Epithelial cell of proximal tubule (primary cell): ENCODE measurements around the gene OLFM4. TPM values are rescaled to one million over a fixed set of nuclear protein-coding genes. Genes with fewer than 3 reads are reported as not detected.

Source experiments
- DNase-seq: peaks from one replicate; pipeline ENCODE4 v3.0.0-alpha.2; 2011; ENCODE audit warnings: low read depth
- H3K4me3 ChIP-seq: 2 replicates; pipeline ENCODE4 v1.5.1; 2011; ENCODE audit warnings: low read depth, mild to moderate bottlenecking, low read length
- total RNA-seq: library from RNA; depleted of rRNA; stranded (reverse); fragments of >200 nt; gene quantifications from 2 replicates; pipeline ENCODE4 v1.2.3, GENCODE V29; 2015
- TF ChIP-seq, protein P1 (sequence below): conservative IDR thresholded peaks from 2 replicates; pipeline ENCODE4 v1.5.1; 2012; ENCODE audit warnings: low read depth, mild to moderate bottlenecking, low read length

The OLFM4 gene
- total RNA-seq, 1 donor from 2014 or later, result not detected

DNA sequence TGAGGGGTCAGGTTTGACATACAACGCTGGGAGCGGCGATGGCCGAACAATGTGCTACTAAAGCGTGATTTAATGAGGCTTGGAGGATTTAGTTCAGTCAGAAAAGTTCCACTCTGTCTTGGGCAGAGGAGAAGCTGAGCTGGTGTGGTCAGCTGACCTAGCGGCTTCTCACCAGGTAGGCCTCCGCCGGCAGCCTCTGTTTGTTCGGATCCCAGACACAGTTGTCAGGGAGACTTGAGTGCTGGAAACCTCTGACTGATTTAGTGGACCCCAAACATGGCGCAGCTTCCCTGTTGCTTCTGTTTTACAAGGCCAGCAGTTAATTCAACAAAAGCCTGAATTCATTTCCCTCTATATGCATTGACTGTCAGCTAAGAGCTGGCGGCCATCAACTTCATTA is 36.5 kb upstream of the OLFM4 start:
- TF ChIP-seq, protein P1, sequence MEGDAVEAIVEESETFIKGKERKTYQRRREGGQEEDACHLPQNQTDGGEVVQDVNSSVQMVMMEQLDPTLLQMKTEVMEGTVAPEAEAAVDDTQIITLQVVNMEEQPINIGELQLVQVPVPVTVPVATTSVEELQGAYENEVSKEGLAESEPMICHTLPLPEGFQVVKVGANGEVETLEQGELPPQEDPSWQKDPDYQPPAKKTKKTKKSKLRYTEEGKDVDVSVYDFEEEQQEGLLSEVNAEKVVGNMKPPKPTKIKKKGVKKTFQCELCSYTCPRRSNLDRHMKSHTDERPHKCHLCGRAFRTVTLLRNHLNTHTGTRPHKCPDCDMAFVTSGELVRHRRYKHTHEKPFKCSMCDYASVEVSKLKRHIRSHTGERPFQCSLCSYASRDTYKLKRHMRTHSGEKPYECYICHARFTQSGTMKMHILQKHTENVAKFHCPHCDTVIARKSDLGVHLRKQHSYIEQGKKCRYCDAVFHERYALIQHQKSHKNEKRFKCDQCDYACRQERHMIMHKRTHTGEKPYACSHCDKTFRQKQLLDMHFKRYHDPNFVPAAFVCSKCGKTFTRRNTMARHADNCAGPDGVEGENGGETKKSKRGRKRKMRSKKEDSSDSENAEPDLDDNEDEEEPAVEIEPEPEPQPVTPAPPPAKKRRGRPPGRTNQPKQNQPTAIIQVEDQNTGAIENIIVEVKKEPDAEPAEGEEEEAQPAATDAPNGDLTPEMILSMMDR, result no peak

DNA sequence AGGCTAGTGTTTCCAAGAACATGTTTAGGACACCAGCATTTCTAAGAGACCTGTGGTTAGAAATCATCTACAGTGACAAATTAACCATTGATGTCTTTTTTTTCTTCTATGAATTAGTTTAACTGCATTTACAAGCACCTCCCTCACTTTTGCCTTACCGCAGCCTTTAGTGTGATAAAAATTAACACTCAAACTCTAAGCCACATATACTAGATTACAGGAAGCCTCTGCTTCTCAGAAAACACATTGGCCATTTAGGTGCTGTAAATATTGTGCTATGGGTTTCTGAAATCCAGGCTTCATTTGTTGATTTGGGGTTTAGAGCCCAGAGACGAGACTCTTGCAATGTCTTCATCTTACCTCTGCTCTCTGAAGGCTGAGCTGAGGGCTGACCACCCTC is 34.6 kb upstream of the OLFM4 start:
- TF ChIP-seq, protein P1, result no peak
- DNase-seq, result no peak
- no peak overlapping the region for H3K4me3 ChIP-seq

More for the DNA sequence above, 36.5 kb upstream of the OLFM4 start:
- DNase-seq, result no peak
- no peak overlapping the region for H3K4me3 ChIP-seq

DNA sequence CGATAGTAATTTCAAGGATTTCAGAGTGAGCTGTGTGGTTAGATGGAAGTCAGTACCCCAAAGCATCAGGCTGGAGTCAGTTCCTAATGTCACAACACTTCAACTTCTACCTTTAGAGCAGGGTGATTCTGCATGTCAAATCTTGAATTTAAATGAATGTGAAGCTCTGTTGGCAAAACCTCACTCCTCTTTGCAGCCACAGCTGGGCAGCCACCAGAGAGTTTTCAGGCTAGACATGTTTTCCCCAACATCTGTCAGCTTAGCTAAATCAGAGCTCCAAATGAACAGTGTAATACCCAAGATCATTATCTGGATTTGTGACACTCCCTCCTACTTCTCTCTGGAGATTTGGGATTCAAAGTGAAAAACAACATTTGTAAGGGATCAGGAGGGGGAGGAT is 33.7 kb upstream of the OLFM4 start:
- DNase-seq, result no peak
- no peak overlapping the region for H3K4me3 ChIP-seq
- TF ChIP-seq, protein P1, result no peak

GRCh38 chr13:52995946-52996345 is 32.7 kb upstream of the OLFM4 start:
- no peak for DNase-seq
- TF ChIP-seq, protein P1, result no peak
- H3K4me3 ChIP-seq, result no peak overlapping the region

DNA sequence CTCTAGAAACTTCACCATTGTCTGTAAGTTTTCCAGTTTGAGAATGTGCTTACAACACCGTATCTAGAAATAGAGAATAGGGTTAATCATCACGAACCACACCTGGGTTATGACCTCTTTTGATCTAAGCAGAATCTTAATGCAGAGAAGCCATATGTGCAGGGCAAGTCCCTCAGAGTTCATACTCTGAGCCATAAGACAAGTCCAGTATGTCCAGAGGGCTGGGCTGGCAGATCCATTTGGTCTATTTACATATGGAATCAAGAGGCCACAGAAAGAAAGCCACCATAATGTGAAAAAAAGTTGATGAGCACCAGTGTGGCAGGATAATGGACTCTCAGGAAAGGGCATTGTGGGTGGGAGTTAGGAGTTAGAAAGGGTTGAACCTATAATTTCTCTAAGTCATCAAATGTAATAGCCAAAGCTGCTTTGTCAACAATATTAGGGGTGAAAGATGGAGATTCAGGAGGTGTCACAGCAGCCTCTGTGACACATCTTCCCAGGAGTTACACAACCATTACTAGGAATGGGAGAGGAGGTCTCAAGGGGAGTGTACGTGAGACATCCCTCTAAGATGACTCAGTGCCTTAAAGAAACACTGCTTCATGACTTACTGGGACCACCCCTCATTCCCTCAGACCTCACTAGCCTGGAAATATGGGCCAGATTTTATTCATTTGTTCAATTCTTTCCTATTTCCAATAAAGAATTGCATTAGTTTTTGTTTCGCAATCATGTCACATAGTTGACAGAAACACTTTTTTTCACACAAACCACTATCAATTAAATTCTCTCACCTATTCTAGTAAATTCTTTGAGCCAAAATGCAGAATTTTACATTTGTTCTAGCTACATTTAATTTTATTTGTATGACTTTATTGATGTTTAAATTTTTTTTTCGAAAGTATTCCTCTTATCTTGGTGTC is 30.4 kb upstream of the OLFM4 start:
- no peak for DNase-seq
- TF ChIP-seq, protein P1, result no peak
- no peak overlapping the region for H3K4me3 ChIP-seq

GRCh38 chr13:52999093-52999696 is 29.4 kb upstream of the OLFM4 start:
- no peak overlapping the region for H3K4me3 ChIP-seq
- TF ChIP-seq, protein P1, result no peak
- DNase-seq, result no peak
